ENCODE data around the gene SULT4A1.
"Not testable (repeated sequence)": the region's sequence is repeated elsewhere in the genome, so short reads cannot be mapped to it uniquely, and the experiment has no call there.

Gene SULT4A1

DNA sequence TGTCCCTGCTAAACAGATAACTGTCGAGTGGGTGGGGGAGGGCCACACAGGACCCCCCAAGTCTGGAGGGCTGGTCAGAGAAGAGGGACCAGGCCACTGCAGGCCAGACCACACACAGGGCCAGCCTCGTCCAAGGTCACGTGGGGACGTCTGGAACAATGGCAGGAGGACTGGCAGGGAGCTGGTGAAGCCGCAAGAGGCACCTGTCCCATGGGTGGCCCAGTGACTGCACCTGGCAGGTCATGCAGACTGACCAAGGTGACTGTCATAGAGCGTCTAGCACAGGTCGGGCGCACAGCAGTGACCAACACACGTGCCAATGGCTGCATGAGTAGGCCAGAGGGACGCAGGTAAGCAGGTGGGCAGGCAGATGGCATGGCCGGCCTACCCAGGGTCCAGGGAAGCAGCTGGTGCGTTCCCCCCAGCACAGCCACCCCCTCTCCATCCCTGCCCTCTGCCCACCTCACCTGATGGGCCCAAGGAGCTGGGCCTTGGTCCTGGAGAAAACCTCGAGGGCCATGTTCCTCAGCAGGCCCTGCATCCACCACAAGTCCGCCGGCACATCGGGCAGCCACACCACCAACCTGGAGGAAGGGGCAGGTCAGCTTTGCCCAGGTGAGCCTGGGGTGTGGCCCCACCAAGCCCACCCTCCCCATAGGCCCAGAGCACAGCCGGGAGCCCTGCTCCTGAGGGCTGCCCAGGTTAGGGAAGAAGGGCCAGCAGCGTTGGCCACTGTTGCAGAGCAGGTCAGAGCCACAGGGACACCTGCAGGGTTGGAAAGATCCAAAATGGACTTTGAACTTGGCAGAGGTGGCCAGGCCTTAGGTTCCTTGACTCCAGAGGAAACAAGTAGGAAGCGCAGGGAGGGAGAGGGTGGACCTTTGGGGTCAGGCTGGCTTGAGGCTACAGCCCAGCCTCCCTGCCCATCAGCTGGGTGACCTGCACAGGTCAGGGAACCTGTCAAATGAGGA is 19.1 kb upstream of the SULT4A1 start:
- DNase-seq = no peak
- H3K4me1 Mint-ChIP-seq = no peaks in the 10 kb centered on the region
- no peak for ATAC-seq
- no peaks in the 10 kb centered on the region for H3K9me3 Mint-ChIP-seq
- no peak overlapping the region for H3K4me3 Mint-ChIP-seq
- peaks cover 66% of the 10 kb centered on the region for H3K27me3 Mint-ChIP-seq
- no peak overlapping the region for H3K27ac Mint-ChIP-seq

DNA sequence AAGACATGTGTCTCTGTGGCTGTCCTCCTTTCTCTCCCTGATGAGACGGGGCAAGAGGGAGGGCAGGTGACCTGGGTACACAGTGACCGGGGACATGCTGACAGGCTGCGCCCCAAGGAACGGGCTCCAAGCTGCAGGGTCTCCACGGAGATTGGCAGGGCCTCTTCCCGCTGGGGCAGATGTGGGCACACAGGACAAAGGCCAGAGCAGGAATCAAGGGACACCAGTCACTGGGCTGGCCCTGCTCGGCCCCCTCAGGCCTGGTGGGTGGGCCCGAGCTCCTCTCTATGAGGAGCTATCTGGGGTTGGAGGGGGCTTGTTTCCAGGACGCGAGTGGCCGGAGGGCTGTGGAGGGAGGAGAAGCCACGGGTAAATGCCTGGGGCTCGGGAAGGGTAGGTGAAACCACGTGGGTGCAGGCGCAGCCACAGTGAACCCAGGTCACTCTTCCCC is 18.3 kb upstream of the SULT4A1 start:
- DNase-seq (no peak), ATAC-seq (no peak)
- no peaks in the 10 kb centered on the region for H3K9me3 Mint-ChIP-seq
- H3K4me3 Mint-ChIP-seq = no peak overlapping the region
- peaks cover 66% of the 10 kb centered on the region for H3K27me3 Mint-ChIP-seq
- H3K4me1 Mint-ChIP-seq = no peaks in the 10 kb centered on the region
- no peak overlapping the region for H3K27ac Mint-ChIP-seq

DNA sequence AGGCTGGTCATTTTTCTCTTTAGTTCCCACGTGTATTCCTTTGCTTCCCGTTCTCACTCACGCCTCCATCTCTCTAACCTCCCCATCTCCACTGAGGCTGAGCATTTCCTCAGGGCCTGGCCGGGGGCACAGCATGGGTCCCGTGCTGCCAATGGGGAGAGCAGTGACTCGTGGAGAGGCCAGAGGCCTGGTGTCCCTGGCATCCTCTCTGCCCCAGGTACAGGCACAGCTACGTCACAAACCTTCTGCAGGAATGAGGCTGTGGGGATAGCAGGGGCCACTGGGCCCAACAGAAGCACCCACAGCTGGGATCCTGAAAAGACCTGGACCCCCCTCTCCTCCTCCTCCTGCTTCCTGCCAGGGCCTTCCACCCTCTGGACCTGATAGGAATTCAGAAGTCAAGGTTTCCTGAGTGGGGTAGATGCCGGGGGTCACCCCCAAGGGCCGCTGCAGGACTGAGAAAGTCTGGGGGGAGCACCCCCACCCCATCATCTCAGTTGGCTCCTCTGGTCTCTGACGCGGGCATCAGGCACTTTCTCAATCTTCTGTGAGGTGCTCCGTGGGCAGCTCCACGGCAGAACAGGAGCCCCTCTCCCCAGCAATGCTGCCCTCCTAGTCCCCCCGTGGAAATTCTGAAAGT is 17.7 kb upstream of the SULT4A1 start:
- Mint-ChIP-seq H3K27ac (no peak overlapping the region), H3K4me1 (no peaks in the 10 kb centered on the region), H3K9me3 (no peaks in the 10 kb centered on the region)

DNA sequence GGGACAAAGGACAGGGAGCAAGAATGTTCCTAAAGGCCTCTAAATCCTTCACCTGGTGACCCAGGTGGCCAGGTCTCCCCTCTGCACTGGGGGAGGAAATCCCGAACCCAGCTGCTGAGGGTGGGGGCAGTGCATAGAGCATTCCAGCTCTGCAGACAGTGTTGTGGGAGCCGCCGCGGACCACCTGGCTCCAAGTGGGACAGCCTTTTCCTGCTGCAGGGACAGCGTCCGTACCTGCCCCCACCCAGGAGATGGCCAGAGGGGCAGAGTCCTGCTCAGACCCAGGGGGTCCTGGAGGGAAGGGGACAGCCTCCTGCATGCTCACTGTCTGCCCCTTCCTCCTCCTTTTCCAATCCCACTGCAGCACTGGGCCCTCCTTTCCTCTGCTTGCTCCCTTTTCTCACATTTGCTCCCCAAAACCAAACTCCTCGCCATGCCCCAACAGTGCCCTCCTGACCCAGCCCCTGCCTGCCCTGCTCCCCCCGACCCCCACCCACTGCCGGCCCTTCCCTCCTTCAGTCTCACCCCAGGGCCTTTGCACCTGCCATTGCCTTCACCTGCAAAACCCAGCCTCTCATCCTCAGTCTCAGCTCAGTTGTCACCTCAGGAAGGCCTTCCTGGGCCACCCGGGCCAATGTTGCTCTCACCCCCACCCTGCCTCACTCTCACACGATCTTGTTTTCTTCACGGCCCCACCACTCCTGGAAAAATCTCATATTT is 16.7 kb upstream of the SULT4A1 start:
- Mint-ChIP-seq H3K27ac (no peak overlapping the region), H3K4me3 (no peak overlapping the region), H3K4me1 (no peaks in the 10 kb centered on the region), H3K9me3 (no peaks in the 10 kb centered on the region), H3K27me3 (peaks cover 71% of the 10 kb centered on the region)
- ATAC-seq (no peak), DNase-seq (no peak)

More for the DNA sequence above, 17.7 kb upstream of the SULT4A1 start:
- no peak for DNase-seq
- peaks cover 66% of the 10 kb centered on the region for H3K27me3 Mint-ChIP-seq
- H3K4me3 Mint-ChIP-seq = no peak overlapping the region
- no peak for ATAC-seq

DNA sequence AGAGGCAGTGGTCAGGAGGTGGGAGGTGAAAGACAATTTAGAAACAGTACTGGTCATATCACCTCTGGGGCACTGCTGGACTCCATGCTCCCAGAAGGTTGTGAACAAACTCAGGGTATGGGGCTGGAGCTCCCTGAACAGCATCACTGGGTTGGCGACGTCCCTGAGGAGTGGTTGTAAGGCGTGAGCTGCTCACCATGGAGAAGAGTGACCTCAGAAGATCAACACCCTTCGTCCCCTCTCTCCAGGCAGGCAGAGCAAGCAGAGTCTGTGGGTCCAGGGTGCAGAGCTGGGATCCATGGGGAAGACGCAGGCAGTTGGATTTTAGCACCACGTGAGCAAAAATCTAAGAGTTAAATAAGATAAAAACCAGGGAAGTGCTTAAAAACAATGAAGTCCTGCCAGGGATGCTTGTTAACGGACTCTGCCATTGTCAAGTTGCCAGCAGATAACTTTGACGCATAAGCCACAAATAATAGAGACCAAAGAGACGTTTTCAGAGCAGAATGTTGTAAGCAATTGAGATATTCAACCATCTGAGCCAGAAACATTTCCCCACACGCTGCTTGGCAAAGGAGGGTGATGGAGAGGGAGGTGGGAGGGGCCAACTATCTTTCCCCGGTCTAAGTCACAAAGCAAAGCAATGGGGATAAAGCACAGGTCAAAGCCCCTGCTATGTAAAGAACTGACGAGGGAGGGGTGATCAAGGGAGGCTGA is 15.9 kb upstream of the SULT4A1 start:
- H3K4me3 Mint-ChIP-seq = no peak overlapping the region
- H3K4me1 Mint-ChIP-seq = no peaks in the 10 kb centered on the region
- peaks cover 77% of the 10 kb centered on the region for H3K27me3 Mint-ChIP-seq
- DNase-seq (no peak), ATAC-seq (no peak)
- no peak overlapping the region for H3K27ac Mint-ChIP-seq
- H3K9me3 Mint-ChIP-seq = no peaks in the 10 kb centered on the region

DNA sequence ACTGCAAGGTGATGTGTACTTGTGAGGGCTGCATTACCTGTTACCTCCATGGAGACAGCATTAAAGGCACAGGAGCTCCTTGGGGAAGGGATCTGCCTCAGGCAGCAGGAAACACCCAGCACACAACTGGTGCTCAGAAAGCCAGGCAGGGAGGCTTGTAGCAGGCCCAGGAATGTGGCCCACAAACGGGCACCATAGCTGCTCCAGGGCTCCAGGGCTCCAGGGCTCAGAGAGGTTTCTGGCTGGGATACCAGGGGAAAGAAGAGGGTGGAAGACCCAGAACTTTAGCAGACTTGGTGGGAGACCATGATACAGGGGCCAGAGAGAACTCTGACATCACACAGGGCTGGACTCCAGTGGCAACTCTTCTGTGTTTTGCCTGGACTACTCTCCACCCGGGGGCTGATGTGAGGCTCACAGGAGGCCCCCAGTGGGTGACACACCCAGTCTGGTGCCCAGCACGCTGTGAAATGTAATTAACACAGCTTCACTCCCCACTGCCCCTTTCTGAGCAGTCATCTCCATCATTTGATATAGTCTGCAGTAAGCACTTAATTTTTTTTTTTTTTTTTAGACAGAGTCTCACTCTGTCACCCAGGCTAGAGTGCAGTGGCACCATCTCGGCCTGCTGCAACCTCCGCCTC is 14.7 kb upstream of the SULT4A1 start:
- peak overlapping the region in 1 of 2 donors; percentile 93 for H3K27ac Mint-ChIP-seq
- H3K4me1 Mint-ChIP-seq = no peaks in the 10 kb centered on the region
- H3K27me3 Mint-ChIP-seq = peaks cover 72% of the 10 kb centered on the region
- H3K9me3 Mint-ChIP-seq = no peaks in the 10 kb centered on the region
- ATAC-seq = no peak
- no peak for DNase-seq
- no peak overlapping the region for H3K4me3 Mint-ChIP-seq

DNA sequence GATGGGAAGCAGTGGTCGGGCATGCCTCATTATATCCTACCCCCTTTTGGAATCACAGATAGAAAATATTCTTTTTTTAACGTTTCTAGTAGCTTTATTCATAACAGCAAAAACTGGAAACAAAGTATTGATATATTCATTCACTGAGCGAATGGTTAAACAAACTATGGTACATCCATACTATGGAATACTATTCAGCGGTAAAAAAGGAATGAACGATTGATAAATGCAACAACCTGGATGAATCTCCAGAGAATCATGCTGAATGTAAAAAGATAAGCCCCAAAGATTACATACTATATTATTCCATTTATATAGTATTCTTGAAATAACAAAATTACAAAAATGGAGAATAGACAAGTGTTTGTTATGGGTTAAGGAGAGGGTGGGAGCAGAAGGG is 7.5 kb upstream of the SULT4A1 start:
- Mint-ChIP-seq H3K4me3 (no peak overlapping the region), H3K9me3 (peaks cover 10 to 19% of the 10 kb centered on the region in 2 donors), H3K4me1 (no peaks in the 10 kb centered on the region), H3K27me3 (peaks cover 52% of the 10 kb centered on the region), H3K27ac (no peak overlapping the region)
- DNase-seq (no peak), ATAC-seq (no peak)

DNA sequence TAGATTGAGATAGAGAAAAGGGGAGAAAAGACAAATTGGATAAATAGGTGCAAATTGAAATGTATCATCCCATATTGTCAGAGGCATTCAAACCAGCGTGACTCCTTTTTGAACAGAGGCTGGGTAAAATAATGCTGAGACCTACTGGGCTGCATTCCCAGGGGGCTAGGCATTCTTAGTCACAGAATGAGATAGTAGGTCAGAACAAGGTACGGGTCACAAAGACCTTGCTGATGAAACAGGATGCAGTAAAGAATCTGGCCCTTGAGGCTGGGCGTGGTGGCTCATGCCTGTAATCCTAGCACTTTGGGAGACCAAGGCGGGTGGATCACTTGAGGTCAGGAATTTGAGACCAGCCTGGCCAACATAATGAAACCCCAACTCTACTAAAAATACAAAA is 6.7 kb upstream of the SULT4A1 start:
- not testable (repeated sequence) for ATAC-seq, H3K4me1 Mint-ChIP-seq, H3K4me3 Mint-ChIP-seq, DNase-seq, H3K27ac Mint-ChIP-seq
- peaks cover 51% of the 10 kb centered on the region for H3K27me3 Mint-ChIP-seq
- H3K9me3 Mint-ChIP-seq = peaks cover 10 to 19% of the 10 kb centered on the region in 2 donors

DNA sequence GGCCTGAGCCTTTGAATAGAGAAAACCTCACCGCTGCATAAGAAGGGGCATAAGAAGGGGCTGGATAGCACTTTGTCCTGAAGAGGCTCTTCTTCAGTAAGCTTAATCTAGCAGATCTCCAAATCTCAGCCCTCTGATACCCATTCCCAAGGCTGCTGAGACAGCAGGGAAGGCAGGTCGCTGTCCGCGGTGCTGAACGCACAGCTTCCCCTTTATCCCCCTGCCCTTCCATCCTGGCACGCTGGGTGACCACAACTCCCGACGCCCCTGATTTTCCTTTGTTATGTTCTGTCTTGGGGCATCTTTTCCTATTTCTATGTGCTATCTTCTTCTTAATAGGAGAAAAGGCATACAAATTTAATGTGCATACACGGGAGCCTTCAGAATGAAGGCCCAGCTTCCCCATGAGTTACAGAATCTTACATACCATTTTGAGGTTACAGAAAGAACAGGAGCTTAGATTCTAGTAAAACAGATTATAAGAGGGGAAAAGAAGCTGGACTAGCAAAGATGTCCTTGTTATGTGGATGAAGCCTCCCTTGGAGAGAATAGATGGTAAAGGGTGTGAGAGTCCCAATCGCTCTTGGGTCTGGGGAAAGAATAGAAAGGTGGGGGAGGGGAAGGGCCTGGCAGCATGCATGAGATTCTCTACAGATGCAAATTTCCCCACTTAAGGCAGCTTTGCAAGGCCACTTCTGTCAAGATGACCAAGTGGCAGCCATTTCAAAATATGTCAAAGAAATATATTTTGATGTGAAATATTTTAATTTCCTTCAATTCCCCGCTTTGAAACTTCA is 5.7 kb upstream of the SULT4A1 start:
- no peak for DNase-seq
- Mint-ChIP-seq H3K4me1 (no peaks in the 10 kb centered on the region), H3K27me3 (peaks cover 51% of the 10 kb centered on the region), H3K9me3 (peaks cover 10 to 19% of the 10 kb centered on the region in 2 donors), H3K27ac (no peak overlapping the region), H3K4me3 (no peak overlapping the region)
- no peak for ATAC-seq

DNA sequence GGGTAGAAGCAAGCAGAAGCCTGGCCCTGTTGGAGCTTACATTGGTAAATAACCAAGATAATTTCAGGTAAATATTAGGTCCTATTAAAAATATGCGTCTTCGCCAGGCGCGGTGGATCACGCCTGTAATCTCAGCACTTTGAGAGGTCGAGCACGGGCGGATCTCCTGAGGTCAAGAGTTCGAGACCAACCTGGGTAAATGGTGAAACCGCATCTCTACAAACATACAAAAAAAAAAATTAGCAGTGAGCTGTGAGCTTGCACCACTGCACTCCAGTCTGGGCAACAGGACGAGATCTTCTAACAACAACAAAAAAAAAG is 529 bp upstream of the SULT4A1 start:
- peaks cover 0 to under 1% of the 10 kb centered on the region in 2 donors for H3K9me3 Mint-ChIP-seq

DNA sequence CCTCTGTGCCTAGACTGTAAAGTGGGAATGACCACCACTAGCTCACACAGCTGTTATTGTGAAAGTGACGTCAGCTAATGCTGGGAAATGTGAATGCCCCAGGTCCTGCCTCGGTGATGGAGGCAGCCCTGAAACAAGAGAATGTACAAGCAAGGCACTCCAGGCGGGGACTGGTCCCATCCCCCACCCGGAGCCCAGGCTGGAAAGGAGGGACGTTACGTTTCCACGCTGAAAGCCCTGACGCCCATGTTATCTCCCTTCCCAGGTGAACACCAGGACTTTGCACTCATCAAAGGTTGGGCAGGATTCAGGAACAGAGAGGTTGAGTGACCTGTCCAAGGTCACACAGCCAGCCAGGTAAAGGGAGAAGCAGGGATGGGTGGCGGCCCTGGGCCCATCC is 784 bp downstream of the SULT4A1 start:
- Mint-ChIP-seq H3K27ac (no peak overlapping the region), H3K9me3 (peaks cover 8 to 10% of the 10 kb centered on the region in 2 donors), H3K4me1 (peaks cover 4% of the 10 kb centered on the region), H3K4me3 (peak overlapping the region in 1 of 2 donors; percentile 21), H3K27me3 (peaks cover 89% of the 10 kb centered on the region)
- ATAC-seq = no peak
- no peak for DNase-seq

More for the DNA sequence above, 529 bp upstream of the SULT4A1 start:
- ATAC-seq = no peak
- peak overlapping the region; percentile 37 to 64 for H3K4me3 Mint-ChIP-seq
- H3K27me3 Mint-ChIP-seq = peaks cover 78% of the 10 kb centered on the region
- peaks cover 4% of the 10 kb centered on the region for H3K4me1 Mint-ChIP-seq
- no peak overlapping the region for H3K27ac Mint-ChIP-seq
- DNase-seq = no peak

DNA sequence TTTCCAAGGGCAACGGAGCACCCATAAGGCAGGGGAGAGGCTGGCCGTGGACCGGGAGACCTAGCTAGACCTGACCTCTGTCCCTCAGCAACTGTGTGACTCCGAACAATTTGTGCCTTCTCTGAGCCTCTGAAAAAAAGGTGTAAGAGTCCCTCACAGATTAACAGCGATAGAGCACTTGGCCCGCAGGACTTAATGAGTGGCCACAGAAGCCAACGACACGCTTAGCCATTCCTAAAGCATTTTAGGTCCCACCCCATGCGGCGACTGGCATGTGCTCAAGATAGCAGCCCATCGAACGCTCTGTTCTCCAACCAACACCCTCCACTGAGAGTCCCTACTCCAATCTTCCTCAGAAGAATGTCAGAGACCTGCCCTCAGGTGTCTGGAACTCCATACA is 1.5 kb downstream of the SULT4A1 start:
- ATAC-seq (no peak), DNase-seq (no peak)
- peaks cover 4% of the 10 kb centered on the region for H3K4me1 Mint-ChIP-seq
- no peak overlapping the region for H3K4me3 Mint-ChIP-seq
- H3K27me3 Mint-ChIP-seq = peaks cover 88% of the 10 kb centered on the region
- H3K27ac Mint-ChIP-seq = no peak overlapping the region
- peaks cover 10 to 11% of the 10 kb centered on the region in 2 donors for H3K9me3 Mint-ChIP-seq

DNA sequence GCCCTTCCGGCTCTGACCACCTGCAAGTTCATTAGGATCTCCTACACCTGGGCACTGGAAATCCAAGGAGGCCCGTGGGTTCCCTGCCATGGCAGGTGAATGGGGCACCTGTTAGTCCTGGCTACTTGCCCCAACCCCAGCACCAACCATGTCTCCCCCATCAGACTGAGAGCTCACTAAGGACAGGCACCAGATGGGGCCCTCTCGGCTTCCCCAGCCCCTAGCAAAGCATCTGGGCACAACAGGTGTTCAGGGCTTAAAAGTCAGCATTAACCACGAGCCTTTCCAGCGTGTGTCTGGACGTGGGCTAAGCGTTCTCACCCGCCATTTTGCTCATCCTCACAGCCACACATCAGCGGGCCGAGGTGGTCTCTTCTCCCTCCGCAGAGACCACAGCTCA is 2.2 kb downstream of the SULT4A1 start:
- Mint-ChIP-seq H3K4me3 (no peak overlapping the region), H3K4me1 (peaks cover 4% of the 10 kb centered on the region), H3K27me3 (peaks cover 83% of the 10 kb centered on the region), H3K27ac (no peak overlapping the region), H3K9me3 (peaks cover 10 to 11% of the 10 kb centered on the region in 2 donors)
- no peak for ATAC-seq
- no peak for DNase-seq

DNA sequence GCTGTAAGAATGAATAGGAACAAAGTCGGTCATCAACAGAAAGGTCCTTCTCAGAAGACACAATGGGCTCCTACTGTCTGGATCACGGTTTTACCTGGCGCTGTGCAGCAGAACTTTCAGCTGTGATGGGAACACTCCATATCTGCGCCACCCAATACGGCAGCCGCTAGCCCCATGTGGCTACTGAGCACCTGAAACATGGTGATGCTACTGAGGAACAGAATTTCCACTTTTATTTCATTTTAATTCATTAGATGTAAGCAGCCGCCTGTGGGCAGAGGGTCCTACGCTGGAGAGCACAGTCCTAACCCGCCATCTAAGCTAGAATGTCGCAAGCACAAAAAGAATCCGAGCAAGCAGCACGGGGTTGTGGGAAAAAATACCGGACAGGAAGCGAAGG is 2.7 kb downstream of the SULT4A1 start:
- Mint-ChIP-seq H3K27ac (no peak overlapping the region), H3K27me3 (peaks cover 78% of the 10 kb centered on the region)

More for the DNA sequence above, 2.7 kb downstream of the SULT4A1 start:
- ATAC-seq (no peak), DNase-seq (no peak)
- peaks cover 10 to 11% of the 10 kb centered on the region in 2 donors for H3K9me3 Mint-ChIP-seq
- H3K4me1 Mint-ChIP-seq = peaks cover 4% of the 10 kb centered on the region
- H3K4me3 Mint-ChIP-seq = no peak overlapping the region
